HG03565 (cell line): Measurements from ENCODE around the gene ANKRD49.

Experiments
- ATAC-seq: cut with Tn5 transposase; IDR thresholded peaks from one replicate; pipeline ENCODE4 v1.9.1; 2021; ENCODE audit warnings: mild to moderate bottlenecking, moderate library complexity; ENCODE audit not compliant: unreplicated experiment

ANKRD49 gene, protein sequence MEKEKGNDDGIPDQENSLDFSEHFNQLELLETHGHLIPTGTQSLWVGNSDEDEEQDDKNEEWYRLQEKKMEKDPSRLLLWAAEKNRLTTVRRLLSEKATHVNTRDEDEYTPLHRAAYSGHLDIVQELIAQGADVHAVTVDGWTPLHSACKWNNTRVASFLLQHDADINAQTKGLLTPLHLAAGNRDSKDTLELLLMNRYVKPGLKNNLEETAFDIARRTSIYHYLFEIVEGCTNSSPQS

DNA sequence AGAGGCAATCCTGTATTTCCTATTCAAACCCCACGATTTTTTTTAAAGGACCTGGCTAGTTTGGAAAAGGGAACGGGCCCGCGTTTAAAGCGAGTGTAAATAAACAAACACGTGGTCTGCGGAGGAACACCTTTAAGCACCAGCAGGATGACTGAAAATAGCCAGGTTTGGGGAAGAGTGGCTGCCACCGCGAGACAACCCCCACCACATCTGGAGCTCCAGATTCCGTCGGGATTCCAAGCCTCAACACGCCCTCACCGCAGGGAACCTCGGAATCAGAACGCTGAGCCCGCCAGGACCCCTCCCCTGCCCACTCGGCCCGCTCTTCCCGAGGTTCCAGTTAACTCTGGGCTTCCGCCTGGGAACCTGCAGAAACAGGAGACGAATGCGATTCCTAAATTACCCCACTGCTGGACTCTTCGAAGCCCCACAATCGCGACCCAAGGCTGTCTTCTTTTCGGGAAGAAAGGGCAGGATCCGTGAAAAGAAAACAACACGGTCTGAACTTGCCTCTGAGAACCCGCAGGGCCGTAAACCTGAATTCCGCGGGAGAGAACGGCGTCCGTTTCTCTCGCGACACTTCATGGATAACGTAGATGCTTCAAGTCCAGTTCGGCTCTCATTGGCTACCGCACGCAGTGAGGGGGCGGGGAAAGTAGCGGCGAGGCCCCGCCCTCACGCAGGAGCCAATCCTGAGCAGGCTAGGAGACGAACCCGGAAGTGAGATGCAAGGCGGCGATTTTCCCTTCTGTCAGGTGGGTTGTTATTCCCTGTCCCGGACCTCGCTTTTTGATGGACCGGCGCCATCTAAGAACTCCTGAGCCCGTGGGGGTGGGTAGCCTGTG is at the start of gene ANKRD49, which contains the start of gene MRE11:
Gene ANKRD49, plus strand, starts transcription at position 704 of the 845 bp plus-strand sequence. CDS start 2,710 bp downstream, outside the sequence.
Gene MRE11, minus strand, starts transcription at position 564 of the 845 bp plus-strand sequence. CDS start 1,043 bp downstream, outside the sequence.
- peak; percentile 99 for ATAC-seq

DNA sequence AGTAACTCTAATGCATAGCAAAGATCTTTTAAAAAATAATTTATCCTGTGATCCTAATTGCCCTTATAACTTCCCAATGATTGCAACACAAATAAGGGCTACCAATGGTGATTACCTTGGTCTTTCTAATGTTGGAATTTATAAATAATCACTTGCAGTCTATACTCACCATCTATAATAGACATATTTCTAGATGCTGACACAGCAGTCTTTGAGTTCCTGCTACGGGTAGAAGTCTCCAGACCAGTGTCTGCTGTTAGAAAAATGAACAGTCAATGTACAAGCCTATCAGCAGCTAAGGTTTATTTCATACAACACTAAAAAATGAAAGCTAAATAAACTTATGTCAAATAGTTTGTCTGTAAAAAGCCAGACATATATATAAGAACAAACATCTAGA is 48.1 kb upstream of the ANKRD49 start:
- no peak for ATAC-seq

DNA sequence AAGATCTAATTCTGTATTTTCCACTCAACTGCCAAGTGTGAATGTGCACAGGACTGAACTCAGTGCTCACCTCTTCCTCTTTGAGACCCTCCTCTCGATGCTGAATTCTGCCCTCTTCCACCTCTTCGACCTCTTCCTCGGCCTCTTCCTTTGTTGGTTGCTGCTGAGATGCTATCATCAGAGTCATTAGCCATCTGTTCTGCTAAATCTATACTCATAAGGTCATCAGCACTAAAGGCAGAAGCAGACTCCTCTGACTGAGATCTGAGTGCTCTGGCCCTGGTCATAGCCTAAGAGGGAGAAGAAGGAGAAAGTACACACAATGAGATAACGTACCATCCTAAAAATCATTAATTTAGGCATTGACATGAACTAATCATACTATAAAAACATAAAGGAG is 46.6 kb upstream of the ANKRD49 start:
- no peak for ATAC-seq

DNA sequence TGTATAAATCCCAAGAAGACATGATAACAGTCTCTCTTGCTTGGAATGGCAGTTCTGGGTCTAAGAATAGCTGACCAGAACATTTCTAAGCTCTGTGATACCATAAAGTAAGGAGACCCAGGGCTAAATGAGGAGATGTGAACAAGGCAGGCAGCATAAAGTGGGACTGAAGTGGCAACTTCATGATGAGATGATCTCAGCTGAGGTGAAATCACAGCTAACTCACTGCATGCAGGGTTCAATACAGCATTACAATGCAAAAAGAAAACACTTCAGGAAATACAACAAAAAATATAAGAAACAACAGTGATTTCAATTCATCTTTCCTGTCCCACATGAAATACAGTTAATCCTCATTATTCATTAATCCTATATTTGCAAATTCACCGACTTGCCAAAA is 44.8 kb upstream of the ANKRD49 start:
- no peak for ATAC-seq

DNA sequence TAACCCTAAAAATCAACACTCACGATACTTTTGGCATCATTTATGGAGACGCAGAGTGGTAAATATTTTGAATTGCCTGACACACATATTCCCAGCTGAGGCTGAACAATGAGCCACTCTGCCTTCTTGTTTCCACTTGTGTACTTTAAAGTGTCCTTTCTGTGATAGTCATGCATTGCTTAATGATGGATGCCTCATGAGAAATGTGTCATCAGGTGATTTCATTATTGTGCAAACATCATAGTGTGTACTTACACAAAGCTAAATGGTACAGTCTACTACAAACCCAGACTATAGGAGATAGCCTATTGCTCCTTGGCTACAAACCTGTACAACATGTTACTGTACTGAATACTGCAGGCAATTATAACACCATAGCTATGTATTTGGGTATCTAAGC is 44.3 kb upstream of the ANKRD49 start:
- no peak for ATAC-seq

DNA sequence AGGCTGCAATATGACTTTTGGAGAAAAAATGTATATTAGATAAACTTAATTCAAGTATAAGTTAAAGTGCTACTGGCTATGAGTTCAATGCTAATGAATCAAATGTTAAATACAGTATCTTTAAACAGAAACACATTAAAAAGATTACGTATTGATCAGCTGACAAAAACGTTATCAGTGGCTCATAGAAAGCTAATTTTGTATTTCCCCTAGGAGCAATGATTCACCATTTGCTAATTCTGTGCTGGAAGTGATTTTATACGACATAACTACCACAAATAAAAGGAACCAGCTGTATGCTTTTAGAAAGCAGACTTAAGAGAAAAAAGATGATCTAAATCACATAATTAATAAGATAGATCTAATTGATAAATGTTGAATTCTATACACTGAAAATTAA is 43.7 kb upstream of the ANKRD49 start:
- ATAC-seq: no peak

DNA sequence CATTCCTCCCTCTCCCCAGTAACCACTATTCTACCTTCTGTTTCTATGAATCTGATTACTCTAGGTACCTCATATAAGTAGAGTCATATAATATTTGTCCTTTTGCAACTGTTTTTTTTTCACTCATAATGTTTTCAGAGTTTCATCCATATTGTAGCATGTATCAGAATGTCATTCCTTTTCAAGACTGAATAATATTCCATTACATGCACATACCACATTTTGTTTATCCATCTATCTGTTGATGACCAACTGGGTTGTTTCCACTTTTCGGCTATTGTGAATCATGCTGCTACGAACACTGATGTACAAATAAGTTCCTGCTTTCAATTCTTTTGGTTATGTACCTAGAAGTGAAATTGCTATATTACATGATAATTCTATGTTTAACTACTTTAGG is 40.8 kb upstream of the ANKRD49 start:
- no peak for ATAC-seq

DNA sequence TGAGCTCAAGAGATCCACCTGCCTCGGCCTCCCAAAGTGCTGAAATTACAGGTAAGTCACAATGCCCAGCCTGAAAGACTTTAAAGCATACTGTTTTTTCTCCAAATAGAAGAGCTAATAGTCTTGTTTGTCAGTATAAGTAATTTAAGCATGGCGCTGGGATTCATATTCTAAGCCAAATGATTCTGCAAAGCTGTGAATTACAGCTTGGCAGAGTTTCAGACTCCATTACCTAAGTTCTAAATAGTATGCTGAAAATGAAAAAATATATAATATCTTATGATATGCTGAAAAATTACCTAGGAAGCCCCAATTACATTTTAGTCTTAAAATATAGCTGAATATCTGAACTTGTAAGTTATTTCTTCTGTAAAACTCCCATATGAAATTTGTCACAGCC is 39.5 kb upstream of the ANKRD49 start:
- no peak for ATAC-seq

DNA sequence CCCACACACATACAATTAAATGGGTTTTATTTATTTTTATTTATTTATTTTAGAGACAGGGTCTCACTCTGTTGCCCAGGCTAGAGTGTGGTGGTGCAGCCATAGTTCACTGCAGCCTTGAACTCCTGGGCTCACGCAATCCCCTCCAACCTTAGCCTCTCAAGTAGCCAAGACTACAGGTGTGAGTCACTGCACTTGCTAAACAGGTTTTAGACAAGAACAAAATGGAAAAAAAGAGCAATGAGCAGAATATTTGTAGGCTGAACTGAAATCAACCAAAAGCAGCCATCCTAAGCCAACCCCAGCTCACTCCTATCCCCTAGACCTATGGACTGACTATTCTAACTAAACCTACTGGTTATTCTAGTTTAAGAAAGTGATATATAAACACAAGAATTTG is 37.9 kb upstream of the ANKRD49 start:
- ATAC-seq: no peak

DNA sequence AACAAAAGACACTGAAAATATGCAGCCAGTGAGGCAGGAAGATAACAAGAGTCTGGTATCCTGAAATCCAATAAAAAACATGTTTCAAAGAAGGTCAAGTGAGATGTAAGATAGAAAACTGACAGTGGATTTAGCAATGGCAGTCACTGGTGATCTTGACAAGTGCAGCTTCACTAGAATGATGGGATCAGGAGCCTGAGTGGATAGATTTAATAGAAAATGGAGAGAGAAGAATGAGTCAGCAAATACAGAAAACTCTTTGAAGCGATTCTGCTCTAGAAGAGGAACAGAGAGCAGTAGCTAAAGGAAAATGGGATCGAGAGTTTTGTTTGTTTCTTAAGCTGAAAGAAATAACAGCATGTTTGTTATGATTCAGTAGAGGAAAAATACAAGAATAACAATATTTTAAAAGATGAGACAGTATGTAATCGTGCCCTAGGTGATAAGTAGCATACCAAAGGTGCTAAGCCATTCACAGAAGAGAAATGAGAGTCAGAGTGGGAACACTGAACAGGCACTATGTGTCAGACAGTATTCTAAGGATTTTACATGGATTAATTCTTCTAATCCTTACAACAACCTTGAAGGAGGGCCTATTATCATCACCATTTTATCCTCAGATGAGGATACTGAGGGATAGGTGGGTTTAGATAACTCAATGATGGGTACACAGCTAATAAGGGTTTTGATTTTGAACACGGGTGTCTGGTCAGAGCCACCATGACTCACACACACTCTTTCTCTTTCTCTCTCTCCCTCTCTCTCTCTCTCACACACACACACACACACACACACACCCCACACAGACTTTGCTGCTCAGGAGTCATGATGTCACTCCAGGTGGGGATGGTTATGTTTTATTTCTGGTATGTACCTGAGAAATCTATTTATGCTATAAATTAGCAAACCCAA is 36.4 kb upstream of the ANKRD49 start:
- peak; percentile 46 for ATAC-seq

DNA sequence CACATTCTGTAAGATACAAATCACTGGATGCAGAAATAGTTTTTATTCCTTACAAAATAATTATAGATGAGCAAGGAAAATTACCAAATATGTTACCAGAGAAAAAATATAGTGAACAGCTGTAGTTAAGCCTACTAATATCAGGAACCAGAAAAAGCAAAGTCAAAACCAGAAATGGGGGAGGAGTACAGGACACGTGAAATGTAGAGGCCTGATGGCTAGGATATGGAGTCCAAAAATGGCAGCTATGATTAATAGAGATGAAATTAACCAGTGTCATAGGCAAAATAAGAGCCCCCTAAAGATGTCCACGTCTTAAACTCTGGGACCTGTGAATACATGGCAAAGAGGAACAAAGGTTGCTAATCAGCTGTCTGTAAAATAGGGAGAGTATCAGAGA is 34.2 kb upstream of the ANKRD49 start:
- ATAC-seq: no peak

DNA sequence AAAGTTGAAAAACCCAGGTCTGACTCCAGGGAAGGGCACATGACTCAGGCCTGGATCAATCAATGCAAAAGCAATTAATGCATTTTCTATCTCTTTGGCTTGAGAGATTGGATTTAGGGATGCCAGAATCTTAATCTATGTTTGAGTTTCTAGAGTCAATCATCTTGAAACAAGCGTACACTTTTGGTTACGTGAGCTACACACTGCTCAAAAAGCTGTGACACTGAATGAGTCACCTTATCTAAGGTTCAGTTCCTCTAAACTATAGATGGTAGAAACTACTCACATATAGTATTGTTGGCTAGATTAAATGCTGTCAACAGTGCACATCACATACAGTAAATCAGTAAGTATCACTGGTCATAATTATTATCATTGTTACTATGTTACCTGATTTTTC is 24.4 kb upstream of the ANKRD49 start:
- ATAC-seq: peak; percentile 81

DNA sequence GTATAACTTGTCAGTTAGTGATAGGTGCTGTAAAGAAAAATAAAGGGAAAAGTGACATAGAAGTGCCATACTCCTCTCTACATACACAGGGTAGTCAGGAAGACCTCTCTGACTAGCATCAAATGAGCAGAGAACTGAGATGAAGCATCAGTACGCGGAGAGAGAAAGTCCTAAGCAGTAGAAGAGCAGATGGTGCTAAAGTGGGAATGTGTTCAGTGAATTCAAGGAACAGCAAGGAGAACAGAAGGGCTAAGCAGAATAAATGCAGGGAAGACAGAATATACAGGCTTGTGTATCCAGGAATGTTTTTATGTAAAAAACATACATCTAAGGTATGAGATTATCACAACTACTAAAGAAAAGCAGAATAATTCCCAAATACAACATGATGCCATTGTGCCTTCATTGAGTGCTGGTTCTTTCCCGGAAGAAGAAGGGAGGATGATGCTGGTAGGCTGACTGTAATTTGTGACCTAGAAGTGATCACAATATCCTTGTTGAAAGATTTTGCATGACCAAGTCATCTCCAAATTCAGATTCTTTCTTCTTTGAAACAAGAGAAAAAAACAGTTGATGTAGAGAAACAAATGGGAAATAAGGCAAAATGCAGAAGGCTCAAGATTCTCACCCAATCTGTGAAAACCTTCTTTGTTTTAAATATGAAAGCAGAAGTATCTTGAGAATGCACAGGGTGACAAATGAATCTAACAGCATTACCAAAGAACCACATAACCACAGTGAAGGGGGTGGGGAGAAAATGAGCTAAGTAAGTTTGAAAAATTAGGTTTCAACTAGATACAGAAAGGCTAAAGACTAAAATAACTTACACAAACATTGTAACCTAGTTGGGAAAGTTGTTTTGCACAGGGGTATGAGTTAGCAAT is 20.6 kb upstream of the ANKRD49 start:
- ATAC-seq: peak; percentile 84

DNA sequence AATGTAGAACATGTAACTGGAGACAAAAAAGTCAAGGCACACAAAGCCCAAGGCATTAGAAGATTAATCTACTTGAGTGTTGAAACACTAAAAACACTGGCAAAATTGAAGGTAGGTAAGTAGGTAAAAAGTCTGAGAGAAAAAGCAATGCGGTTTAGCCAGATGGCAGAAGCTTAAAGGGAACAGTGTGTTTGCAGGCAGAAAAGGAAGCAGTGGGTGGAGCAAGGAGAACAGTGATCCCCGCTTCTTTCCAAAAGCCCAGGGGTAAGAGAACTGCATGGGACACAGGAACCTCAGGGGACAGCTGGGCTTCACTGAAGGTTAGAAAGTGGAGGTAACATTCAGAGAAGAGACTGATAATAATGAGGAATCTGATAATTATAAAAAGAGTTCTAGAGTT is 16.2 kb upstream of the ANKRD49 start:
- no peak for ATAC-seq

DNA sequence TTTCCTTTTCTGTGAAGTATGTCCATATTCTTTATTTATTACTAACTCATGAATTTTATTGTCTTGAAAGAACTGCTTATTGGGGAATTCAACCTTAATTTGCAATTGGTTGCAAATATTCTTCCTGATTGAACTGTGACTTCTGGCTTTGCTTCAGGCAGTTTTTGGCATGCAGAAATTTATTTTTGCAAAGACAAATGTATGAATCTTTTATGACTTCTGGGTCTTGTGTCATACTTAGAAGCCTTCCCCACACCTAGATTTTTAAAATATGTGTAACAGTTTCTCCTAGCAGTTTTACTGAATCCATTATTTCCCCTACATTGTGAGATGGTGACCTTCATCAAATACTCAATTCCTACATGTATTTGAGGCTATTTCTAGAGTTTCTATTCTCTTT is 12.4 kb upstream of the ANKRD49 start:
- no peak for ATAC-seq

DNA sequence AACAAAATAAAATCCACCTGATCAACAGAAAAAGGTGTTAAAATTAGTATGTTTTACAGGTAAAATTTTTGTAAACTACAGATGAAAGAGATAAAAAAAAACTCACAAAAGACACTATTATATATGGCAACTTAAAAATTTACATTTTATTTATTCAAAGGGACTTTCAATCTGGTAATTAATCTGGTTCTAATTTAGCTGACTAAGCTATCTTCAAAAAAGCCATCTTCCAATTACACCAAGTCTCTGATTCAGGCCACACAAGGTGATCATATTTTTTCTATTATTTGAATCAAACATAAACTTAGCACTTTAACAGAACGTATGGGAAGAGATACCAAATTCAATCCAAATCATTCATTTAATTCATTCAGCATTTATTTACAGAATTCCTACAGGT is 7.7 kb upstream of the ANKRD49 start:
- ATAC-seq: no peak

DNA sequence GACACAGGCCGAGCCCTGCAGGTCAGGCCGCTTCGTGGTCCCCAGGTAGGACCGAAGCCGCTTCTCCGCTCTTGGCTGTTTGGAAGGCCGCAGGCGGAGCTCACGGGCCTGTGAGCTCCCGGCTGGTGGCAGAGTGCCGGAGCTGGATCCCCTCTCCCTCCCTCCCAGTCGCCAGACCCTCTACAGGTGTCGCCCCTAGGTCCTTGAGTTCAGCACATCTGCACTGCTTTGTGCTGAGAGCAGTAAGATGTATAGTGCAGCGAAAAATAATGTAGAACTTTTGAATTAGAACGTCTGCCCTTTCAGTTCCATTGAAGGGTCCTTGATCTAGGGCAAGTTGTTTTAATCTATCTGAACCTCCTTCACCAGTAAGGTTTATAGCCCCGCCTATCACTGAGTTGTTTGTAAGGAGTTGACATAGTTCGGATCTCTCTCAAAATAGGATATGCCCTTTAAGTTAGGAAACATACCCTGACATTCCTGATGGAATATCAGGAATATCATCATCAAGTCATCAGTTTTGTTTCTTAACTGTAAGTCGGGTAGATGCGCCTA is 419 bp downstream of the ANKRD49 start:
- ATAC-seq: peak; percentile 29

DNA sequence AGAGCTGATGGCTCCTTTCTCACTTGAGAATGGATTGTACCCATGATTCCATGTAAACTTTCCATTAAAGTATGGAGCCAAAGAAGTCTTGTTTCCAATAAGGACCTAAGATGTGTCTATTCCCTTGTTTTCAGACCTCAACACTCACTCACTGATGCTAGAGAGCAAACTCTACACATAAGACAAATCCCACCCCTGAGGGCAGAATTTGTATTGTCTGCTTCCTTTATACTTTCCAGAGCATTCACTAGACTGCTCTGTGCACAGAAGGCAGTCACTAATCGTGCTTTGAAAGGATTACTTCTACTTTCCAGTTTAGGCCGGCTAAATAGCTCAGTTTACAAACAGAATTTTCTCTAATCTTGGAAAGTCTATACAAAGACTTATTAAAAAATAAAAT is 6.4 kb downstream of the ANKRD49 start:
- no peak for ATAC-seq

DNA sequence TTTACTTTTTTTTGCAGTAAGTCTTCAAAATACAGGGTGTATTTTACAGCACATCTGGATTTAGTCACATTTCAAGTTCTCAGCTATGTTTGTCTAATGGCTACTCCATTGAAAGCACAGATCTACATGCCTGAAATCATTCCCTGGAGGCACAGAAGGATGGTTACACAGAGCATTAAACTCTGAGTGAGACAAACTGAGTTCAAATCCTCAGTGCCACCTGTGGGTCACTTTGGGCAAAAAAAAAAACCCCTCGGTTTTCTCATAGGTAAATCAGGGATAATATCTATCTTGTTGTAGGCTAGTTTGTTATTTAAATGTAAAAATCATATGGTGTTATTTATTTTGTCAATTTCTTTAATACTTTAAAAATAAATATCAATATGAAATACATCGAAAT is 7.7 kb downstream of the ANKRD49 start:
- ATAC-seq: no peak

DNA sequence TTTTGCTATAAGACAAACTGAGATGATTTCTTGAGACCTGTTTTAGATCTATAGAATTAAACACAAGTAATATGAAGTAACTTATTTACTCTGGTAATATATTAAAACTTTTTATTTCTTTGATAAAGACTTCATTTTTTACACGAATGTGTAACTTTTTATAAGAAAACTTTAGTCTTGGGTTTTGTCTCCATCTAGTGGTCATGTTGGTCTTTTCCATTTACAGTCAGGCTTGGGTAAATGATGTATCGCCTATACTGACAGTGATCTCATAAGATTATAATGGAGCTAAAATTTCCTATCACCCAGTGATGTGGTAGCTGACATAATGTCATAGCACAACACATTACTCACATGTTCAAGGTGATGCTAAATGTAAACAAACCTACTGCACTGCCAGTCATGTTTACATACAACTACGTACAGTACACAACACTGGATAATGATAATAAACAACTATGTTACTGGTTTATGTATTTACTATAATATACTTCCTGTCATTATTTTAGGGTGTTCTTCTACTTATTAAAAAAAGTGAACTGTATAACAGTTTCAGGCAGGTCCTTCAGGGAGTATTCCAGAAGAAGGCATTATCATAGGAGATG is 11.0 kb downstream of the ANKRD49 start:
- peak; percentile 66 for ATAC-seq
